ENCODE data around the gene TNRC6A. TPM values are rescaled to one million over a fixed set of nuclear protein-coding genes. Genes with fewer than 3 reads are reported as not detected.

TNRC6A gene
- total RNA-seq, 2 donors from 2014 or later: 81.5 to 84.7 TPM

- WGBS, 2 experiments (ENCODE audit: insufficient coverage in 1 of 2, insufficient read length in 1 of 2): 94 to 100% methylated on average over 2 of the region's 2 CpGs
- no peak for DNase-seq
These were observed 41.1 kb upstream of the TNRC6A start for GRCh38 chr16:24688359-24688758.

DNA sequence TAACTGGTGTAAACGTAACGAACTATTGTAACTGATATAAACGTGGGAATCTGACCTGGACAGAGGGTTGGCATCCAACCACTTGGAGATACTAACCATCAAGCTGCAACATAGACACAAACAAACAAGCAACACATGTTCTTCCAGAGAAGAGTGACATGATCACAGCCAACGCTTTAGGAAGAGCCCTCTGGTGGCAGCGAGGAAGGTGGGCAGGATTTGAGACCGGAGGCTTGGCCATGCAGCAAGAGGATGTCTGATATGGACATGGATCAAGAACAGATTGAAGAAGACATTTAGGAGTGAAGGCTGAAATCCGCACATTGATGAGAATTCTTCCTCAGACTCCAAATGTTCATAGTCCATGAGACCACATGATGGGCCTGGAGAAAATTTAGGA lies 40.3 kb upstream of the TNRC6A start:
- H3K36me3 Mint-ChIP-seq (ENCODE audit: low read depth): no peaks in the 10 kb centered on the region
- H3K9me3 Mint-ChIP-seq: no peaks in the 10 kb centered on the region
- H3K4me1 Mint-ChIP-seq: peaks cover 9% of the 10 kb centered on the region
- no peak overlapping the region for H3K4me3 Mint-ChIP-seq
- H3K27me3 Mint-ChIP-seq (ENCODE audit: insufficient read depth): no peaks in the 10 kb centered on the region
- Histone ChIP-seq H3K9me3 (ENCODE audit: control insufficient read depth, low read length) (no peaks in the 10 kb centered on the region), H3K27ac (ENCODE audit: low read depth, low read length) (no peak overlapping the region), H3K27me3 (ENCODE audit: control insufficient read depth, insufficient read depth, low read length, poor library complexity, severe bottlenecking) (no peaks in the 10 kb centered on the region), H3K4me1 (ENCODE audit: control insufficient read depth, insufficient read depth, low read length) (no peaks in the 10 kb centered on the region), H3K4me3 (ENCODE audit: low read length) (no peak overlapping the region), H3K36me3 (ENCODE audit: control insufficient read depth, insufficient read depth, low read length) (no peaks in the 10 kb centered on the region), H3K9ac (ENCODE audit: extremely low read depth, low read length, poor library complexity, severe bottlenecking) (no peak overlapping the region)
- TF ChIP-seq CTCF (conservative IDR thresholded peaks at IDR 0.05): peak; percentile 87
- peak; percentile 70 for DNase-seq
- 52 to 85% methylated on average over 3 to 7 of the region's 7 CpGs for WGBS, 2 experiments (ENCODE audit: insufficient coverage in 1 of 2, insufficient read length in 1 of 2)
- no peak overlapping the region for H3K27ac Mint-ChIP-seq

More at GRCh38 chr16:24688359-24688758, 41.1 kb upstream of the TNRC6A start:
- H3K4me3 ChIP-seq (ENCODE audit: low read length): no peak overlapping the region
- H3K36me3 ChIP-seq (ENCODE audit: control insufficient read depth, insufficient read depth, low read length): no peaks in the 10 kb centered on the region
- TF ChIP-seq CTCF (conservative IDR thresholded peaks at IDR 0.05): no peak
- no peaks in the 10 kb centered on the region for H3K4me1 ChIP-seq (ENCODE audit: control insufficient read depth, insufficient read depth, low read length)
- Mint-ChIP-seq H3K4me1 (peaks cover 16% of the 10 kb centered on the region), H3K27me3 (ENCODE audit: insufficient read depth) (no peaks in the 10 kb centered on the region), H3K36me3 (ENCODE audit: low read depth) (no peaks in the 10 kb centered on the region), H3K9me3 (no peaks in the 10 kb centered on the region), H3K27ac (no peak overlapping the region), H3K4me3 (no peak overlapping the region)
- no peak overlapping the region for H3K27ac ChIP-seq (ENCODE audit: low read depth, low read length)
- no peaks in the 10 kb centered on the region for H3K9me3 ChIP-seq (ENCODE audit: control insufficient read depth, low read length)
- H3K9ac ChIP-seq (ENCODE audit: extremely low read depth, low read length, poor library complexity, severe bottlenecking): no peak overlapping the region
- no peaks in the 10 kb centered on the region for H3K27me3 ChIP-seq (ENCODE audit: control insufficient read depth, insufficient read depth, low read length, poor library complexity, severe bottlenecking)

- H3K4me1 Mint-ChIP-seq: peaks cover 1% of the 10 kb centered on the region
- 68 to 100% methylated on average over 1 to 4 of the region's 7 CpGs for WGBS, 2 experiments (ENCODE audit: insufficient coverage in 1 of 2, insufficient read length in 1 of 2)
These were observed 36.6 kb upstream of the TNRC6A start for GRCh38 chr16:24692854-24693253.

More at GRCh38 chr16:24692854-24693253, 36.6 kb upstream of the TNRC6A start:
- Histone ChIP-seq H3K27me3 (ENCODE audit: control insufficient read depth, insufficient read depth, low read length, poor library complexity, severe bottlenecking) (no peaks in the 10 kb centered on the region), H3K9me3 (ENCODE audit: control insufficient read depth, low read length) (no peaks in the 10 kb centered on the region), H3K4me3 (ENCODE audit: low read length) (no peak overlapping the region), H3K9ac (ENCODE audit: extremely low read depth, low read length, poor library complexity, severe bottlenecking) (no peak overlapping the region), H3K36me3 (ENCODE audit: control insufficient read depth, insufficient read depth, low read length) (no peaks in the 10 kb centered on the region), H3K4me1 (ENCODE audit: control insufficient read depth, insufficient read depth, low read length) (no peaks in the 10 kb centered on the region), H3K27ac (ENCODE audit: low read depth, low read length) (no peak overlapping the region)
- Mint-ChIP-seq H3K27me3 (ENCODE audit: insufficient read depth) (no peaks in the 10 kb centered on the region), H3K36me3 (ENCODE audit: low read depth) (no peaks in the 10 kb centered on the region), H3K4me3 (no peak overlapping the region), H3K27ac (no peak overlapping the region), H3K9me3 (peaks cover 9% of the 10 kb centered on the region)
- no peak for DNase-seq
- no peak for TF ChIP-seq CTCF (conservative IDR thresholded peaks at IDR 0.05)

Measured in endodermal cell (in vitro differentiated cells).